Sigmoid colon (tissue), 4 donors: Measurements from ENCODE around the gene XRN2.

ENCODE experiments used
- POLR2A ChIP-seq, 2 donors: fragments of 450-650 bp; IDR thresholded peaks; one replicate each; pipeline ENCODE4 v1.6.1; 2016; ENCODE audit warnings: antibody characterized with exemption in 2 of 2, mild to moderate bottlenecking in 2 of 2, moderate library complexity in 2 of 2
- POLR2AphosphoS5 ChIP-seq, 4 donors: sonication (generic); formaldehyde crosslinking; IDR thresholded peaks; one replicate each; pipeline ENCODE4 v1.6.1; 2017; ENCODE audit warnings: antibody characterized with exemption in 4 of 4
- TF ChIP-seq, protein P1 (sequence below), 4 experiments: fragments of 450-650 bp in 3 of 4; fragments of 200-600 bp in 1 of 4; IDR thresholded peaks; one replicate each; pipeline ENCODE4 v1.5.1; 2016 to 2019; ENCODE audit warnings: antibody characterized with exemption in 4 of 4, mild to moderate bottlenecking in 3 of 4, moderate library complexity in 2 of 4

DNA sequence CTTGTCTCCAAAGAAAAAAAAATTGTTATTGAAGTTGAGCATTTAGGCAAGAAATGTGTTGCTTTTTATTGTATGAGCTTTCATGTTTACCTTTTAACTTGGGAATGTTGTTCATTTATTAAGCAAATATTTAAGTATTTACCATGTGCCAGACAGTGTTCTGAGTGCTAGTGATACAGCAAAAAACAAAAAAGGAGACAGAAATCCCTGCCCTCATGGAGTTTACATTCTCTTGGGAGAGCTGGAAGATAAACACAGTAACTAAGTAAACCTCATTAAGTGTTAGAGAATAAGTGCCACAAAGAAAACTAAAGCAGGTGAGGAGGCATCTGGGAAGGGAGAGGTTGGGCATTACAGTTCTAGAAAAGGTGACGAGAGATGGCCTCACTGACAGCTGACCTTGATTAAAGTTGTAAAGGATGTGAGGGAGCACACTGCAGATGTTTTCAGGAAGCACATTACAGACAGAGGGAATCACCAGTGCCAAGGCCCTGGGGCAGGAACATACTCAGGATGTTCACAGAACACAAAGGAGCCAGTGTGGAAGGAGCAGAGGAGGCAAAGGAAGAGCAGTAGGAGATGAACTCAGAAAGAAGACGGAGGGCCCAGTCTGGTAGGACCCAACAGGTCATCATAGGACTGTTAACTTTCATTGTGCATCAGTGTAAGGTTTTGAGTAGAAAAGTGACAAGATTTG is 33.5 kb downstream of the XRN2 start:
- TF ChIP-seq, protein P1, sequence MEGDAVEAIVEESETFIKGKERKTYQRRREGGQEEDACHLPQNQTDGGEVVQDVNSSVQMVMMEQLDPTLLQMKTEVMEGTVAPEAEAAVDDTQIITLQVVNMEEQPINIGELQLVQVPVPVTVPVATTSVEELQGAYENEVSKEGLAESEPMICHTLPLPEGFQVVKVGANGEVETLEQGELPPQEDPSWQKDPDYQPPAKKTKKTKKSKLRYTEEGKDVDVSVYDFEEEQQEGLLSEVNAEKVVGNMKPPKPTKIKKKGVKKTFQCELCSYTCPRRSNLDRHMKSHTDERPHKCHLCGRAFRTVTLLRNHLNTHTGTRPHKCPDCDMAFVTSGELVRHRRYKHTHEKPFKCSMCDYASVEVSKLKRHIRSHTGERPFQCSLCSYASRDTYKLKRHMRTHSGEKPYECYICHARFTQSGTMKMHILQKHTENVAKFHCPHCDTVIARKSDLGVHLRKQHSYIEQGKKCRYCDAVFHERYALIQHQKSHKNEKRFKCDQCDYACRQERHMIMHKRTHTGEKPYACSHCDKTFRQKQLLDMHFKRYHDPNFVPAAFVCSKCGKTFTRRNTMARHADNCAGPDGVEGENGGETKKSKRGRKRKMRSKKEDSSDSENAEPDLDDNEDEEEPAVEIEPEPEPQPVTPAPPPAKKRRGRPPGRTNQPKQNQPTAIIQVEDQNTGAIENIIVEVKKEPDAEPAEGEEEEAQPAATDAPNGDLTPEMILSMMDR (IDR thresholded peaks at IDR 0.05): no peak
- TF ChIP-seq POLR2AphosphoS5 (IDR thresholded peaks at IDR 0.05) (no peak), POLR2A (IDR thresholded peaks at IDR 0.05) (no peak)
